ENCODE data around the gene RSPO4. TPM values are rescaled to one million over a fixed set of nuclear protein-coding genes. Genes with fewer than 3 reads are reported as not detected.

RSPO4 gene
- total and polyA plus RNA-seq, 2 donors (not counting 3 experiments of a cell fraction or from before 2014, with no cell fraction given) = not detected

DNA sequence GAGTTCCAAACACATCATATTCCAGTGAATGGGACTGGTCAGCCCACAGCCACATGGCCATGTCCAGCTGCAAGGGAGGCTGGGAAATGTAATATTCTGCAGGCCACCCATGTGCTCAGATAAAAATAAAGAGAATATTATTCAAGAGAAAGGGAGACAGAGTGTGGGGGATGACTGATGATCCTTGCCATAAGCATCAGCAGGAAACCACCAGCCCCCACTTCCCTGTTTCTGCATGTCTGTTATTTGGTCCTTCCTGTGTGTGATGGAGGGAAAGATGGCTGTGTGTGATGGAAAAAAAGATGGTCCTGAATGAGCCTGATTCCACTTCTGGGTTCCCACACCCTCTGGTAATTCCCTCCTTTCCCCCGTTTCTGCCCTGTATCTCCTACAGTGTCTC is 13.1 kb upstream of the RSPO4 start:
- no TSS peak for BruUV-seq (replicated peaks)
- ChIA-PET POLR2A (no interaction called here), CTCF (no interaction called here)
- Histone ChIP-seq H3K4me2 (ENCODE audit: insufficient read depth, low read length) (no peak overlapping the region), H4K20me1 (replicated peaks; ENCODE audit: control insufficient read depth, extremely low read depth, insufficient read depth, low read length) (no peaks in the 10 kb centered on the region), H3K4me1 (ENCODE audit: control insufficient read depth, extremely low read depth, insufficient read depth, low read length) (no peaks in the 10 kb centered on the region), H3K79me2 (ENCODE audit: control insufficient read depth, insufficient read depth, low read length) (no peaks in the 10 kb centered on the region), H3K9me1 (replicated peaks; ENCODE audit: control insufficient read depth, extremely low read depth, insufficient read depth, low read length) (no peaks in the 10 kb centered on the region), H3K9ac (replicated peaks; ENCODE audit: extremely low read depth, insufficient read depth, low read length) (no peak overlapping the region), H3K4me3 (replicated peaks in 1 of 3; ENCODE audit: insufficient read depth in 1 of 3, low read depth in 1 of 3, low read length in 3 of 3) (no peak overlapping the region), H2AFZ (ENCODE audit: low read depth, low read length) (no peak overlapping the region), H3K27me3 (ENCODE audit: control insufficient read depth in 2 of 2, insufficient read depth in 2 of 2, low read length in 2 of 2) (no peaks in the 10 kb centered on the region), H3K9me3 (replicated peaks; ENCODE audit: control insufficient read depth, insufficient read depth, low read length) (no peaks in the 10 kb centered on the region), H3K36me3 (ENCODE audit: control insufficient read depth in 2 of 2, extremely low read depth in 1 of 2, insufficient read depth in 2 of 2, low read length in 2 of 2) (no peaks in the 10 kb centered on the region), H3K27ac (ENCODE audit: insufficient read depth, low read depth, low read length) (no peak overlapping the region)
- dilution Hi-C loops (cut with MboI; ENCODE audit: extremely low pct_ligation_motif_present, low sequenced_read_pairs) = no loop called here
- FAIRE-seq (no peak), DNase-seq (ENCODE audit: low read depth, low spot score) (no peak)
- TF ChIP-seq, protein P1, sequence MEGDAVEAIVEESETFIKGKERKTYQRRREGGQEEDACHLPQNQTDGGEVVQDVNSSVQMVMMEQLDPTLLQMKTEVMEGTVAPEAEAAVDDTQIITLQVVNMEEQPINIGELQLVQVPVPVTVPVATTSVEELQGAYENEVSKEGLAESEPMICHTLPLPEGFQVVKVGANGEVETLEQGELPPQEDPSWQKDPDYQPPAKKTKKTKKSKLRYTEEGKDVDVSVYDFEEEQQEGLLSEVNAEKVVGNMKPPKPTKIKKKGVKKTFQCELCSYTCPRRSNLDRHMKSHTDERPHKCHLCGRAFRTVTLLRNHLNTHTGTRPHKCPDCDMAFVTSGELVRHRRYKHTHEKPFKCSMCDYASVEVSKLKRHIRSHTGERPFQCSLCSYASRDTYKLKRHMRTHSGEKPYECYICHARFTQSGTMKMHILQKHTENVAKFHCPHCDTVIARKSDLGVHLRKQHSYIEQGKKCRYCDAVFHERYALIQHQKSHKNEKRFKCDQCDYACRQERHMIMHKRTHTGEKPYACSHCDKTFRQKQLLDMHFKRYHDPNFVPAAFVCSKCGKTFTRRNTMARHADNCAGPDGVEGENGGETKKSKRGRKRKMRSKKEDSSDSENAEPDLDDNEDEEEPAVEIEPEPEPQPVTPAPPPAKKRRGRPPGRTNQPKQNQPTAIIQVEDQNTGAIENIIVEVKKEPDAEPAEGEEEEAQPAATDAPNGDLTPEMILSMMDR (IDR thresholded peaks at IDR 0.05; ENCODE audit: extremely low read depth in 1 of 2, insufficient read depth in 1 of 2, low read depth in 1 of 2, low read length in 2 of 2) = no peak
- TF ChIP-seq POLR2A (IDR thresholded peaks at IDR 0.05; ENCODE audit: low read depth, low read length) (no peak), GATA2 (IDR thresholded peaks at IDR 0.05; ENCODE audit: insufficient read depth, insufficient read length, low read depth, low read length) (no peak), FOS (IDR thresholded peaks at IDR 0.05; ENCODE audit: borderline replicate concordance, insufficient read depth, low read length) (no peak), EZH2 (IDR thresholded peaks at IDR 0.05; ENCODE audit: borderline replicate concordance, low read depth, low read length, severe bottlenecking) (no peak), POLR2AphosphoS5 (IDR thresholded peaks at IDR 0.05; ENCODE audit: insufficient read depth, low read depth, low read length) (no peak)
- intact Hi-C loops (cut with micrococcal nuclease) = no loop called here

DNA sequence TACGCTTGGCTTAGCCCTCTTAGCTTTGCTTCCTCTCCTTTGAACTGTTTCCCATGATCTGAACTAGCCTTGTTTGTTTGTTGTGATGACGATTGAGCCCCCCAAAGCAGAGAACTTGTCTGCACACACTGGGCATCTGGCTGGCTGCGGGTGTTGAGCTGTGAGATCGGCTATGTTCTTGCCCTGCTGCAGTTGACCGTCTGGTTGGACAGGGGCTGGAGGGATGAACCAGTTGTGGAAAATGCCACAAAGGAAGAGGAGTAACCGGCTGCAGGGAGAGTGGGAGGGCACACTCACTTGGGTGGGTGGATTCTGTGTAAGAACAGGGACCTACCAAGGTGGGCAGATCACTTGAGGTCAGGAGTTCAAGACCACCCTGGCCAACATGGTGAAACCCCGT is 12.4 kb upstream of the RSPO4 start:
- H3K27me3 ChIP-seq (ENCODE audit: control insufficient read depth in 2 of 2, insufficient read depth in 2 of 2, low read length in 2 of 2) = no peaks in the 10 kb centered on the region
- TF ChIP-seq FOS (IDR thresholded peaks at IDR 0.05; ENCODE audit: borderline replicate concordance, insufficient read depth, low read length) (no peak), JUN (IDR thresholded peaks at IDR 0.05; ENCODE audit: borderline replicate concordance, insufficient read depth, insufficient read length, low read depth) (no peak), POLR2A (IDR thresholded peaks at IDR 0.05; ENCODE audit: low read depth, low read length) (no peak), MYC (IDR thresholded peaks at IDR 0.05; ENCODE audit: low read depth, low read length) (no peak), EZH2 (IDR thresholded peaks at IDR 0.05; ENCODE audit: borderline replicate concordance, low read depth, low read length, severe bottlenecking) (no peak), POLR2AphosphoS5 (IDR thresholded peaks at IDR 0.05; ENCODE audit: insufficient read depth, low read depth, low read length) (no peak), GATA2 (IDR thresholded peaks at IDR 0.05; ENCODE audit: insufficient read depth, insufficient read length, low read depth, low read length) (no peak)
- TF ChIP-seq, protein P2, sequence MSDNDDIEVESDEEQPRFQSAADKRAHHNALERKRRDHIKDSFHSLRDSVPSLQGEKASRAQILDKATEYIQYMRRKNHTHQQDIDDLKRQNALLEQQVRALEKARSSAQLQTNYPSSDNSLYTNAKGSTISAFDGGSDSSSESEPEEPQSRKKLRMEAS (IDR thresholded peaks at IDR 0.05; ENCODE audit: insufficient read depth, insufficient read length) = no peak
- TF ChIP-seq, protein P1 (IDR thresholded peaks at IDR 0.05; ENCODE audit: extremely low read depth in 1 of 2, insufficient read depth in 1 of 2, low read depth in 1 of 2, low read length in 2 of 2) = no peak
- CTCF ChIA-PET = no interaction called here
- H3K9me1 ChIP-seq (replicated peaks; ENCODE audit: control insufficient read depth, extremely low read depth, insufficient read depth, low read length) = no peaks in the 10 kb centered on the region
- FAIRE-seq = no peak
- intact Hi-C loops (cut with micrococcal nuclease) = no loop called here
- H3K36me3 ChIP-seq (ENCODE audit: control insufficient read depth in 2 of 2, extremely low read depth in 1 of 2, insufficient read depth in 2 of 2, low read length in 2 of 2) = no peaks in the 10 kb centered on the region
- DNase-seq (ENCODE audit: low read depth, low spot score) = no peak
- POLR2A ChIA-PET = no interaction called here
- H3K79me2 ChIP-seq (ENCODE audit: control insufficient read depth, insufficient read depth, low read length) = no peaks in the 10 kb centered on the region
- H3K4me1 ChIP-seq (ENCODE audit: control insufficient read depth, extremely low read depth, insufficient read depth, low read length) = no peaks in the 10 kb centered on the region
- no peak overlapping the region for H3K9ac ChIP-seq (replicated peaks; ENCODE audit: extremely low read depth, insufficient read depth, low read length)
- no peaks in the 10 kb centered on the region for H3K9me3 ChIP-seq (replicated peaks; ENCODE audit: control insufficient read depth, insufficient read depth, low read length)
- no peaks in the 10 kb centered on the region for H4K20me1 ChIP-seq (replicated peaks; ENCODE audit: control insufficient read depth, extremely low read depth, insufficient read depth, low read length)
- H2AFZ ChIP-seq (ENCODE audit: low read depth, low read length) = no peak overlapping the region
- no peak overlapping the region for H3K4me2 ChIP-seq (ENCODE audit: insufficient read depth, low read length)
- BruUV-seq (replicated peaks) = no TSS peak
- no peak overlapping the region for H3K4me3 ChIP-seq (replicated peaks in 1 of 3; ENCODE audit: insufficient read depth in 1 of 3, low read depth in 1 of 3, low read length in 3 of 3)
- dilution Hi-C loops (cut with MboI; ENCODE audit: extremely low pct_ligation_motif_present, low sequenced_read_pairs) = no loop called here
- H3K27ac ChIP-seq (ENCODE audit: insufficient read depth, low read depth, low read length) = no peak overlapping the region
